GM19455 (cell line): ENCODE results near the gene ARHGEF16.

Source experiments
- ATAC-seq: cut with Tn5 transposase; IDR thresholded peaks from one replicate; pipeline ENCODE4 v1.9.1; 2021; ENCODE audit not compliant: unreplicated experiment

ARHGEF16 gene

DNA sequence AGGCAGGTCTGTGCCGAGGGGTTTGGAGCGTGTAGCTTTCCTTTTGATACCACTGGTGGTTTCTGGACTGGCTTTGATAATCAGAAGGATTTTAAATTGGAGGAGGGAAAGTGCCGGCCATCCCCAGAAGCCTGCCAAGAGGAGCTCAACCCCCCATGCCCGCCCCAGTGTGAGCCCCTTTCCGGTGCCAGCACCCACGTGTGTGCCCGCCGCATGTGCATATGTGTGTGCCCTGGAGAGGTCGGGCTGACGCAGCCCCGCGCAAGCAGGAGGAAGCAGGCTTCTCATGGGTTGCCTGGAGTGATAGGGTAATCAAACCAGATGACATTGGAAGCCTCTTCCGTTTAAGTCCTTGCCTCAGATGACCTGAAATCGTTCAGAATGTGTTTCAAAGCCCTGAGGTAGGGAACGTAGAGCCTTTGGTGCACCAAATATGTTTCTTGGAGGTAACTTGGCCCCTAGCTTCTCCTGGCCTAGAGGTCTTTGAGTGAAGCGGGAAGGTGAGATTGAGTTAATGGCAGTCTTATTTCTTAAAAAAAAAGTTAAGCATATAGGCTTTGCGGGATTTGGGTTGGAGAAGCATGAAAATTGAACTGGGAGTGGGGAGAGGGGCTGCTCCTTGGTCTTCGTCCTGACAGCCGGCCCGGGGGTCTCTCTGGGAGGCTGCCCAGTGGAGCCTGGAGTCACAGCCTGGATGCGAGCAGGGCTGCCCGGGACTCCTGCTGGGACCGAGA lies 34.1 kb upstream of the ARHGEF16 start:
- no peak for ATAC-seq

DNA sequence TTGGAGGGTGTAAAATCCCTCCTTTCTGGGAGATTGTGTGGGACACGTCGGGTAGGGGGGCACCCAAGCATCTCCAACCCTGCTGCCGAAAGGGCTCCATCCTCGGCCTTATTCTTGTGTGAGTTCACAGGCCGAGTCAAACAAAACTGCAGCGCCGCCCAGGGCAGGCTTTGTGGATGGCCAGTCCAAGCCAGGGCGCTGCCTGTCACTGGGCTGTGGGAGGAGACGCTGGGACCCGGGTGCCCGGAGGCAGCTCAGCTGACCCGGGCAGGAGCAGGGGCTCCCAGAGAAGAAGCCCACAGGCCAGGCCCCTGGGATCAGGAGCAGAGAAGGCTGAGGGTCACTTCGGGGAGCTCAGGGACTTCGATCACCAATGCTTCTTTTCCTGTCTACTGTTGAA lies 31.8 kb upstream of the ARHGEF16 start:
- ATAC-seq, result no peak

DNA sequence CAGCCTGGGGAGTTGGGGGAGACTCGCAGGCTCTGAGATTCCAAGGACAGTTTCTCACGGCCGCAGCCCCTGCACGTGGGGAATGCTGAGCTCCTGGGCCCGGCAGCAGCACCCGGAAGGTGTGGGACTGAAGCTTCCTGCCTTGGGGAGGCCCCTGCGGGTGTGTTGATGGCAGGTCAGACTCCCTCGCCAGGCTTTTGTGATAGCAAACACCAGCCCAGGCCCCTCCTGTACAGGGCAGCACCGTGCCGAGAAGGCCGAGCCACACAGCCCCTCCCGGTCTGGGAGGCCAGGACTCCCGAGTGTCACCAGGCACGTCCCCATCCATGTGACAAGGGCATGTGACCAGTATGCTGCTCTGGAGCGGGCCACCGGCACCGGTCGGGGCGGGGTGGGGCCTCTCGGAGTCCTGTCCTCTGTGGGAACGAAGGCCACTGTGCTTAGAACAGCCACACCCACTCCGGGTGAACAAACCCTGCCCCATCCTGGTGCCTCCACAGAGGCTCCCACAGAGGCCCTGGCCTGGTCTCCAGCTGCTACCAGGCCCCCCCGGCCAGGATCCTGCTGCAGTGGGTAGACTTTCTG lies 31.1 kb upstream of the ARHGEF16 start:
- ATAC-seq, result no peak

DNA sequence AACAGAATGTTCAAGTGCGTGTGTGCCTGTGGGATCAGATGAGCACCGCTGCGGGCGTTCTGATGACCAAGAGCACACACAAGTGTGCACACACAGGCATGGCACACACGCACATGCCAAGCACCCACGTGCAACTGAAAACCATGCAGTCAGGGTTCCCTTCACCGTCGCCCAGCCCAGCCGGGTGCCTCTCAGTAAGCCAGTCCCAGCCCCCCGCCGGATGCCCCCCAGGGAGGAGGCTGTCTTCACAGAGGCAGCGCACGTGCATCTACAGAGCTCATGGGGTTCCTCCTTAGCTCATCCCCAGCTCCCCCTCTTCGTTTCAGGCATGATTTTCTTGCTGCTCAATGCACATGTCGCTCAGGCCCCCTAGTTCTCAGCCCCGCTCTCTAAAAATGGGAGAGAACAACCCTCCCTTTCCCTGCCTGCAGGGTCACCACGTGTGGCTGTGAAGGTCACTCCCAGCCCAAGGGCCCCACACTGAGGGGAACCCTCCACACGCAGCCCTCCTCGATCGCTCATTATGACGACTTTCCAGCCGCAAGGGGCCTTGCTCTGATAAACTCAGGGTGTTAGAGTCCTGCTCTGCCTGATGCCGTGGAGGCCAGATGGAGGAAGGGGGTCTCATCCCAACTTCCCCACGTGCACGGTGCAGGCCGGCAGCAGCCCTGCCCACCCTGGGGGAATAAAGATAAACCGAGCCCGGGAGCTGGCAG lies 30.4 kb upstream of the ARHGEF16 start:
- ATAC-seq, result no peak

DNA sequence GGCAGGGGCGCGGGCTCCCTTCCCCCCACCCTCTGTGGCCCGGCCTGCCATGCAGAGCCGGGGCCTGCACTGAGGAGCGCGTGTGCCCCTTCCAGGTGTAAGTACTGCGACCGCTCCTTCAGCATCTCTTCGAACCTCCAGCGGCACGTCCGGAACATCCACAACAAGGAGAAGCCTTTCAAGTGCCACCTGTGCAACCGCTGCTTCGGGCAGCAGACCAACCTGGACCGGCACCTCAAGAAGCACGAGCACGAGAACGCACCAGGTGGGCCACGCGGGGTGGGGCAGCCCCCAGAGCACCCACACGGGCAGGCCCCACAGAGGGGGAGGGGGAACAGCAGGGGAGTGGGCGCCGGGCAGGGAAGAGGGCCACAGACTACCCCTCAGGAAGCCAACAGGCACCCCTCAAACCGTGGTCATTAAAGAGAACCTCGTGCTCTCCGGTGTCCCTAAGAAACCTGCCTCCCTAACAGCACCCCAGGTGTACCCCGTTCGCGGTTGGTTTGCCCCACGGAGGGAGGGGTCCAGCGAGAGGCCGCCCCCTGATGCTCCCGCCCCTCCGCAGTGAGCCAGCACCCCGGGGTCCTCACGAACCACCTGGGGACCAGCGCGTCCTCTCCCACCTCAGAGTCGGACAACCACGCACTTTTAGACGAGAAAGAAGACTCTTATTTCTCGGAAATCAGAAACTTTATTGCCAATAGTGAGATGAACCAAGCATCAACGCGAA lies 28.8 kb upstream of the ARHGEF16 start:
- ATAC-seq, result no peak

DNA sequence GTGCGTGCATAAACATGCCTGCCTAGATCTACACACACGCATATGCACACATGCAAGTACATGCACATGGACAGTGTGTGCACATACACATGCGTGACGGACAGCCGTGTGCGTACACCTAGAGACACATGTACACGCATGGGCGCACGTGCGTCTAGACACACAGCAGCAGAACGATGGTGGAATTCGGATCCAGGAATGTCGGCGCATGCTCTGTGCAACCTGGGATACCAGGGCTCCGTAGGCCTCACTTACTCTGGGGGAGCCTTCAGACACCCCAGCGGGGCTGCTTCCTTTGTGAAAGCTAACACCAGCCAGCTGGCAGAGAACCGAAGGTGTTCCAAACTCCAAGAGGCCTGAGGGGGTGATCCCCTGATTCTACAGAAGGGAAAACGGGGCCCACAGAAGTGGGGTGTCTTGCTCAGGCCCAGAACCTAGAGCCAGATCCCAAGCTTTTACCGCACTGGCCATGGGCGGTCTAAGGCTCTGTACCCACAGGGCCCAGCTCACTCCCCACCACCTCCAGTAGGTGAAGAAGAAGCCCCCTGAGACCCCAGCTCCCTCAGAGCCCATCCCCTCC lies 27.4 kb upstream of the ARHGEF16 start:
- ATAC-seq, result no peak

DNA sequence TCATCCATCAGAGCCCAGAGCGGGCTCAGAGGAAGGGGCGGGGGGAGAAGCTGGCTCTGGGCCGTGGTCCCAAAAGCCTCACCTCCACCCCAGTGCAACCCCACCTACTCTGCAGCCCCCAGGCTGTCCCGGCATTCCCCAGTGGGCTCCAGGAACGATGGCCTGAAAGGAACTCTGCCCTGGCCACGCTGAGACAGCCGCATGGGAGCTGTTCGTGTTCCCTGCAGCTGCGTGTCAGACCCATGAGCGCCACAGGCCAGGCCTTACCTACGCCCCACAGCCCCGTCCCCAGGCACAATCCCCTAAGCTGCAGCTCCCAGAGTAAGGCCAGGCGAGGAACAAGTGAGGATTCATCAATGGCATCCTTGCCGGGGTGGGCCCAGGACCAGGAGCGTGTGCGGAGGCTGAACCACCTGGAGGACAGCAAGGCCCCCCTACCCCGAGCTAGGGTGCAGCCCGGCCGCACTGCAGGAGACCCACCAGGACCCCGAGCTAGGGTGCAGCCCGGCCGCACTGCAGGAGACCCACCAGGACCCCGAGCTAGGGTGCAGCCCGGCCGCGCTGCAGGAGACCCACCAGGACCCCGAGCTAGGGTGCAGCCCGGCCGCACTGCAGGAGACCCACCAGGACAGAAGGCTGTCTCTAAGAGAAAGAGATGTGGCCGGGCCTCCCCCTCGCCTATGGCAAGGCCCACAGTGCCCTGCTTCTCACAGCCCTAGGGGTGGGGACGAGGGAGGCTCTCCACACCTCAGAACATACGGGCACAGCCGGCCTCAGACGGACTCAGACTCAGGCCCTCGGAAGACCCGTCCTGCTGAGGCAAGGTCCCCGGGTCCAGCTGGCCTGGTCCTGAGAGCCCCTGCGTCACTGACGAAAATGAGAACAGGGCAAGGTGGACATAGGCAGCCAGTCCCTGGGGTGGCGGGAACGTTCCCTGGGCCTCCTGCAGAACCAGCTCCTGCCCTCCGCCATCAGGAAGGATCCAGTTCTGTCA lies 26.5 kb upstream of the ARHGEF16 start:
- ATAC-seq, result no peak

DNA sequence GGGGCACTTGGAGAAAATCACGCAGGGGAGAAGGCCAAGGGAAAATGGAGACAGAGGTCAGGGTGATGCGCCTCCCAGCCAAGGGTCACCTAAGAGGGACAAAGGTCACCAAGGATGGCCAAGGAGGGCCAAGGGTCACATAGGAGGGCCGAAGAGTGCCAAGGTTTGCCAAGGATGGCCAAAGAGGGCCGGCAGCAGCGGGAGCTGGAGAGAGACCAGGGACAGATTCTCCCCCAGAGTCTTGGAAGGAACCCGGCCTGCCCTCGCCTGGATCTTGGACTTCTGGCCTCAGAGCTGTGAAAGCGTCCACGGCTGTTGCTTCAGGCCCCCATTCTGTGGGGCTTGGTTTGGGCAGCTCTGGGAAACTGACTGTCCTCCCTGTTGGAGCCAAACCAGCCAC lies 25.6 kb upstream of the ARHGEF16 start:
- no peak for ATAC-seq

DNA sequence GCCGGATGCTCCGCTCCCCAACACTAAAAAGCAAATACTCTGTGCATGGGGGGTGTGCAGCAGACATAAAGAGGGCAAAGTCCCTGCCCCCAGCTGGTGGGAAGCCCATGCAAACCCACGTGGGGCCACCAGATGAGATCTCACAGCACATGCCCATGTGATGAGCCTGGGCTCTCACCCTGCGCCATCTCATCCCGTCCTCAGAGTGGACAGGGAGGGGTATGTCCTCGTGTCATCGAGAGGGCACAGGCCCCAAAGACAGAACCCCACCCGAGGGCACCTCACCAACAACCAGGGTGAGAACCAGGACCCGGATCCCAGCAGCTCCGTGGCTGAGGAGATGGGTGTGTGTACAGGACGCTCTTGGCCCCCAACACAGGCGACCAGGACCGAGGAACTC lies 25.1 kb upstream of the ARHGEF16 start:
- ATAC-seq, result no peak

DNA sequence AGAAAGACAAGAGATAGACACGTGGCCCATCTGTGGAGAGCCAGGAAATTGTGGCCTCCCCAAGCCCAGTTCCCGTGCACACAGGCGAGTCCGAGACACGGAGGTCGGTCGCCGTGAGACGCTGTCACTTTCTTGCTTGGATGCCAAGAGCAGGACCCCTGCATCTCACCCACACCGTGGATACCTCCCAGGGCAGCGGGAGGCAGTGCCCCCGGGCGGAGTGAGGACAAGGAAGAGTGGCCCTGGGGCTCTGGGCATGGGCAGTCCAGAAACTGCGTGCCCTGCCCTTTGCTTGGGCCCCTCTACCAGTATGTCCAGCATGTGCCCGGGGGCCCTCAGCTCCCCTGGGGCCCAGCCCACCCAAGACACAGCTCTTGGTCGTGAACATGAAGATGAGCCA lies 24.7 kb upstream of the ARHGEF16 start:
- ATAC-seq, result no peak

DNA sequence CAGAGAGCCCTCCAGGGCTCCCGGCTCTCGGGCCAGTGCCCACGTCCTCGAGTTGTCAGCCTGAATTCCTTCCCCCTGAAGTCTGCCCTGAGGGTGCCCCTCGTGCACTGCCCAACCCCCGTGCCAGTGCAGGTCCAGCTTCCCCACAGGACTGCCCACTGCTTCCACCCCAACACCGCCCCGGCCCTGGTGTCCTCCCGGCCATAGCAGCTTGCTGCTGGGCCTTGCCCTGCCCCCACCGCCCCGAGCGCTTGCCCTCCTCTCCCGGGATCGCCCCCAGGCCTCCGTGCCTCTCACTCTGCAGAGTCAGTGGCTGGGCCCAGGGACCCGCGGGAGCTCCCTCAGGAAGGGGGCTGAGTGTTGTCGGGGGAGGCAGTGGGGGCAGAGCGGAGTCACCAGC lies 24.1 kb upstream of the ARHGEF16 start:
- no peak for ATAC-seq

DNA sequence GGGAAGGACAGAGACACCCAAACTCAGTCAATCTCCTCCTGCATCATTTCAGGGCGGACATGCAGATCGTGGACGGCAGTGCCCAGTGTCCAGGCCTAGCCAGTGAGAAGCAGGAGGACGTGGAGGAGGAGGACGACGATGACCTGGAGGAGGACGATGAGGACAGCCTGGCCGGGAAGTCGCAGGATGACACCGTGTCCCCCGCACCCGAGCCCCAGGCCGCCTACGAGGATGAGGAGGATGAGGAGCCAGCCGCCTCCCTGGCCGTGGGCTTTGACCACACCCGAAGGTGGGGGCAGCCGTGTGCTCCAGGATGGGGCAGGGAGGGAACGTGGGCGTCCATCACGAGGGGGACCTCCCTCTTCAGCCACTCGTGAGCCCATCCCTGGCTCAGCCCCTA lies 23.6 kb upstream of the ARHGEF16 start:
- no peak for ATAC-seq

DNA sequence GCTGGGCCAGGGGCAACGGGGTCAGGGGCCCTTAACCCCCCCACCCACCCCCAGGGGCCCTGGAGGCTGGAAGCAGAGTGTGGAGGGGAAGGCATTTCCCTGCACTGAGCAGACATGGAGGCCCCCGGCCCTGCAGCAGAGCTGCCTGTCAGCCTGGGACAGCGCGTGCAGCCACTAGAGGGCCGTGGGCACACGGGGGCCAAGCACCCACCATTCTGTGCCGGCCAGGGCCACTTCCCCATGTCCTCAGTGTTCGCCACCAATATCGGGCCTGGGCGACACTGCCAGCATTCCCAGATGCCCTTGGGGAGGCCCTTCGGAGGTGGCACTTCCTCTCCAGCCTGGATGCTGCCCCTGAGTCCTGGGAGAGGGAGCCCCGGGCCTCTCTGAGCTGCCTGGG lies 23.2 kb upstream of the ARHGEF16 start:
- ATAC-seq, result no peak

DNA sequence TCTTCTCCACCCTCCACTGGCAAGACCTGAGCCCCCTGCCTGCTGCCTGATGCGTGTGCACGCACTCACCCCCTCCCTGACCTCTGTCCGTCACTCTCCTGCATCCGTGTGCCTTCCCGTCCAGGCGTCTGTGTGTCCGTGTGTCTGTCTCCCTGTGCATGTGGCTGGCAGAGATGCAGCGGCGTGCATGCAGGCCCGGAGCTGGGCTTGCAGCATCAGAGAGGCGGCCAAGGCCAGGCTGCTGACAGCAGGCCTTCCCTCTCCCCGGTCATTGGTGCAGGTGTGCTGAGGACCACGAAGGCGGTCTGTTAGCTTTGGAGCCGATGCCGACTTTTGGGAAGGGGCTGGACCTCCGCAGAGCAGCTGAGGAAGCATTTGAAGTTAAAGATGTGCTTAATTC lies 22.8 kb upstream of the ARHGEF16 start:
- no peak for ATAC-seq

DNA sequence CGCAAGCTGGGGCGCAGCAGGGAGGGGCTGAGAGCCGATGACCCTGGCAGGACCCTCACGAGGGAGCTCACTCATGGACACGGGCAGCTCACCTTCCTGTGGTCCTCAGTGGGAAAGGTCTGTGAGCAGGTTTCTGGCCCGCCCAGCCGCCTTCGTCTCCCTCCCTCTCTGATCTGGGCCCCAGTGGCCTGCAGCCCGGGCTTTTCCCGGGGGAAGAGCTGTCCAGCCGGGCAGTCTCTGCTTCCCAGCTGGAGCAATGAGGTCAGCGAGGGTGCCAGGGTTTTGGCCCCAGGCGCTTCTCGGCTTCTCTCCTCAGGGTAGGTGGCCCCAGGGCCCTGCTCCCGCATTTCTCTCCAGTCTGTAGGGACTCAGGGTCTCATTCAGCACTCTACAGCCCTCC lies 22.2 kb upstream of the ARHGEF16 start:
- ATAC-seq, result no peak

DNA sequence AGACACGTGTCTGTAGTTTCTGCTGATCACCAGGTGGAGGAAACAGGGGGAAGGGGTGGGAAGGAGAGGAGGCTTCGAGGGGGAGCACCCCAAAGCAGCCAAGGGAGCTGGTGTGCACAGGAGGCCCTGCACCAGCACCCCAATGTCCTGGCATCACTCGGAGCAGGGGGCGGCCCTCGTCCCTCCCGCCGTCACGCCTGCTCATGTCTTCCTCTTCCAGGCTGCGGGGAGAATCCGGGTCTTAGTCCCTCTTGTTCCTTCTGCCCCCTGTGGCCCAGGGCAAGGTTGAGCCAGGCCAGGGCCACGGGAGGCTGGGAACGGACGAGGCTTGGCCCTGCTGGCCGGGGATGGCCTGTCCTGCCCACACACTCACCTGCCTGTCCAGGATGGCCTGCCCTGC lies 21.4 kb upstream of the ARHGEF16 start:
- no peak for ATAC-seq

DNA sequence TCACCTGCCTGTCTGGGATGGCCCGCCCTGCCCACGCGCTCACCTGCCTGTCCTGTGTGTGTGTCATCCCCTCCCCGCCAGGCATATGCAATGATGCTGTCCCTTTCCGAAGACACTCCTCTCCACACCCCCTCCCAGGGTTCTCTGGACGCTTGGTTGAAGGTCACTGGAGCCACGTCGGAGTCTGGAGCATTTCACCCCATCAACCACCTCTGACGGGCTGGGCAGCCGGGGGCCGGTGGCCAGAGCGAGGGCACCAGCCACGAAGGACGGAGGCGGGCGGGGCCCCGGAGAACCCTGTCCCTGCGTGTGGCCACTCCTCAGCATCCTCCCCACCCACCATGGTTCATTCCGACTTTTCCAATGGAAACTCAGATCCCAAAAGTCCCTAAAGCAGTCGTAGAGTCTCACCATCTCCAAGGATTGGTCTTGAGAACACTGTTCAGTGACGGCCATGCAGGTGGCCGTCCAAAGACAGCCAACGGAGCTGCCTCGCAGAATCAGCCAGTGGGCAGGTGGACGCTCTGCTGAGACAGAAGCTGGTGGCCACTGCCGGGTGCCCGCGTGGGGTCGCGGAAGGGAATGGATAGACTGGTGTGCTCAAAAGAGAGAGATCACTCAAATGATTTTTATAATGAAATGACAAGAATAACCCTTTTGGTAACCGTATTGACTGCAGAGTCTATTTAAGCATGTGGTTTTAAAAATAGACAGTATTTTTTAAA lies 20.7 kb upstream of the ARHGEF16 start:
- no peak for ATAC-seq

DNA sequence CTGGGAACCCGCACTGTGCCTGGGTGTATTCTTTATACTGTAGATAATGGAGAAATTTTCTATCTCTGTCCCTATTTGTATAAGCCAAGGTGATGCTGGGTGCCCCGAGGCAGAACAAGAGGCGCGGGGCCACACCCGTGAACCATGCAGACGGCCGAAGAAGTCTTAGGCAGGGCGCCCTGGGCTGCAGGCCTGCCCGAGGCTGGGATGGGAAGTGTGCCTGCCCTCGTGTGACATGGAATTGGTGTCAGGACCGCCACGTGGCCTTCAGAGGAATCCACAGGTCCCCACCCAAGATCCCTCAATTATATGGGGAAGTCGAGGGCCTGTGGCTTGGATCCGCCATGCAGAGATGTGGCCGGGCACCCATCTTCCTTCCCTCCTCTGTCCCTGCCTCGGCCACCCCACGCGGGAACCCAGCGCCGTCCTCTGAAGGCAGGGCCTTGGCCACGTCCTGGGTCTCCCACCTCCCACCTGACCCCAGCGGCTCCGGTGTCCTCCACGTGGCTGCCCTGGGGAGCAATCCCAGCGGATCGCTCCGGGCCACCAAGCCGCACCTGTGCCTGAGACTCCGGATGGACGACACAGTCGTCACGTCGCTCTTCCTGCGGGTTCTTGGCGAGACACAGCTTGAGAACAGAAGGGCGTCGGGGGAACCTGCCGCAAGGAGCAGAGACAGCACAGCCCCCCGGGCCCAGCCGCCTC lies 19.9 kb upstream of the ARHGEF16 start:
- no peak for ATAC-seq

DNA sequence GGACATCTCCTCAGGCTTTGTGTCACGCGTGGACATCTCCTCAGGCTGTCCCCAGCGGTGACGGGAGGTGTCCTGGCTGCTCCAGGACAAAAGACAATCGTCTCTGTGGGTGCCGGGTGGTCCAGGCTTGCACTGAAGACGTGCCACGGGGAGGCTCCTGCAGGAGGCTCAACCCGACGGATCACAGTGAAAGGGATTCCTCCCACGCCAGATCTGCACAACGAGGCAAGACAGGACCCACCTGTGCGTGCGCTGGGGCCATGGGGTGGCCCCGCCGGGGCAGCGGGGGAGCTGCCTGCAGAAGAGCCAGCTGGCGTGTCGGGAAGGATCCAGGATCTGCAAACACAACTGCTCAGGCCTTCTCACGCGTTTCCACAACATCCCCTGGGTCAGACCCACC lies 18.8 kb upstream of the ARHGEF16 start:
- ATAC-seq, result no peak
